PC-3 (cell line): ENCODE results near the gene BOLA1. TPM values are rescaled to one million over a fixed set of nuclear protein-coding genes. Genes with fewer than 3 reads are reported as not detected.

Source experiments
- ATAC-seq: fragments of 200-7000 bp; cut with Tn5 transposase; 2 replicates; pipeline ENCODE4 v1.9.1; 2020; ENCODE audit warnings: mild to moderate bottlenecking, moderate library complexity
- BruUV-seq: library from RNA; stranded (reverse); fragments of 400-500 nt; replicated peaks from 2 replicates; lab custom pipeline; 2021; lab: Mats Ljungman, UMichigan
- CTCF ChIA-PET: fragments of 300-600 bp; sonication (Branson Sonifier 250); formaldehyde crosslinking; loops from one replicate; lab custom pipeline; 2022; ENCODE audit warnings: antibody characterized with exemption; lab: Charles Lee
- POLR2A ChIA-PET: fragments of 300-600 bp; sonication (Branson Sonifier 250); formaldehyde crosslinking; loops from one replicate; lab custom pipeline; 2022; ENCODE audit warnings: antibody characterized with exemption; ENCODE audit not compliant: unreplicated experiment; lab: Charles Lee
- DNase-seq: peaks from one replicate; pipeline ENCODE4 v3.0.0-alpha.2; 2015
- H2AFZ ChIP-seq: fragments of 300-600 bp; sonication (generic); 2 replicates; pipeline ENCODE4 v1.6.0; 2016; ENCODE audit warnings: antibody characterized with exemption, low read length
- H3F3A ChIP-seq: fragments of 300-600 bp; sonication (generic); one replicate; pipeline ENCODE4 v1.6.0; 2017; ENCODE audit warnings: antibody characterized with exemption, low read length, control low read depth, mild to moderate bottlenecking; ENCODE audit not compliant: unreplicated experiment
- H3K27ac ChIP-seq: fragments of 300-600 bp; sonication (generic); 2 replicates; pipeline ENCODE4 v1.5.1; 2016; ENCODE audit warnings: mild to moderate bottlenecking, low read length
- H3K27me3 ChIP-seq: fragments of 300-600 bp; sonication (generic); 2 replicates; pipeline ENCODE4 v1.6.1; 2016; ENCODE audit warnings: low read length, mixed read lengths
- H3K36me3 ChIP-seq: fragments of 300-600 bp; sonication (generic); 2 replicates; pipeline ENCODE4 v1.6.1; 2016; ENCODE audit warnings: low read depth, mixed run types, low read length, mixed read lengths
- H3K4me1 ChIP-seq: fragments of 300-600 bp; sonication (generic); 2 replicates; pipeline ENCODE4 v1.5.1; 2016; ENCODE audit warnings: low read length; ENCODE audit not compliant: insufficient read depth
- H3K4me2 ChIP-seq: fragments of 300-600 bp; sonication (generic); 2 replicates; pipeline ENCODE4 v1.6.0; 2016; ENCODE audit warnings: low read length
- H3K4me3 ChIP-seq: fragments of 300-600 bp; sonication (generic); 2 replicates; pipeline ENCODE4 v1.5.1; 2016; ENCODE audit warnings: mild to moderate bottlenecking, low read length, mixed read lengths
- H3K79me2 ChIP-seq: fragments of 300-600 bp; sonication (generic); 2 replicates; pipeline ENCODE4 v1.6.1; 2017; ENCODE audit warnings: low read length, mixed read lengths
- H3K9ac ChIP-seq: fragments of 300-600 bp; sonication (generic); 2 replicates; pipeline ENCODE4 v1.6.0; 2016; ENCODE audit warnings: mild to moderate bottlenecking, low read length
- H3K9me2 ChIP-seq: fragments of 300-600 bp; sonication (generic); replicated peaks from 2 replicates; pipeline ENCODE4 v1.6.1; 2016; ENCODE audit warnings: mixed run types, low read length, mixed read lengths
- H3K9me3 ChIP-seq: fragments of 300-600 bp; sonication (generic); 2 replicates; pipeline ENCODE4 v1.6.1; 2016; ENCODE audit warnings: low read length, mixed read lengths
- H4K20me1 ChIP-seq: fragments of 300-600 bp; sonication (generic); 2 replicates; pipeline ENCODE4 v1.6.1; 2016; ENCODE audit warnings: low read length, mixed read lengths
- EZH2 ChIP-seq: fragments of 300-600 bp; sonication (generic); IDR thresholded peaks from one replicate; pipeline ENCODE4 v1.6.1; 2017; ENCODE audit warnings: antibody characterized with exemption, mild to moderate bottlenecking, low read length; ENCODE audit not compliant: unreplicated experiment
- EZH2phosphoT487 ChIP-seq: fragments of 300-600 bp; sonication (generic); IDR thresholded peaks from 2 replicates; pipeline ENCODE4 v1.6.1; 2018; ENCODE audit warnings: mild to moderate bottlenecking, antibody characterized with exemption, low read length, borderline replicate concordance
- intact Hi-C: fragments of 100-400 bp; cut with micrococcal nuclease; formaldehyde crosslinking; loops from 2 replicates; pipeline ENCODE4 v1.9.0; 2023
- total RNA-seq: library from RNA; depleted of rRNA; stranded (reverse); fragments of >200 nt; gene quantifications from 2 replicates; pipeline ENCODE4 v1.2.3, GENCODE V29; 2014
- TF ChIP-seq, protein P1 (sequence below): fragments of 300-600 bp; sonication (generic); conservative IDR thresholded peaks from 2 replicates; pipeline ENCODE4 v1.5.1; 2017; ENCODE audit warnings: antibody characterized with exemption, low read depth, mild to moderate bottlenecking, low read length

BOLA1 gene
- total RNA-seq, 1 experiment from 2014 or later = 27.6 TPM

DNA sequence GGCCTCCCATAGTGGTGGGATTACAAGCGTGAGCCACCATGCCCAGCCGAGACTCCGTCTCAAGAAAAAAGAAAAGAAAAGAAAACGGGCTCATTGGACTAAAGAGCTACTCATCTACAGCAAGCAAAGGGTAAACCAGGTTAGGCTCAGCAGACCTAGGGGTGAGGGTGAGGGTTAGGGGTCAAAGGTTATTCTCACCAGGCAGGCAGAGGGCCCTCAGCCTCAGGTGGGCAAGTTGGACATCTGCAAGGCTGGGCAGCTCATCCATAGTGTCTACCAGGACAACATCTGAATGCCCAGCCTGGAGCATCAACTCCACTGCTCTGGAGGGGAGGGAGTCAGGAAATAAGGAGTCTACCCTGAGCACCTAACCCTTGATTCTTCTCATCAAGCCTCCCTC, 33.8 kb downstream of the BOLA1 start:
- H3K4me1 ChIP-seq = peaks cover 43% of the 10 kb centered on the region
- ATAC-seq (no peak), DNase-seq (no peak)
- POLR2A ChIA-PET = no interaction called here
- no peak overlapping the region for H2AFZ ChIP-seq
- H3K4me2 ChIP-seq = no peak overlapping the region
- no peaks in the 10 kb centered on the region for H3K79me2 ChIP-seq
- no peaks in the 10 kb centered on the region for H3K9me2 ChIP-seq
- BruUV-seq = no TSS peak
- no peaks in the 10 kb centered on the region for H3F3A ChIP-seq
- no peaks in the 10 kb centered on the region for H3K36me3 ChIP-seq
- no peaks in the 10 kb centered on the region for H3K9me3 ChIP-seq
- H4K20me1 ChIP-seq = no peaks in the 10 kb centered on the region
- intact Hi-C loops = no loop called here
- CTCF ChIA-PET = no interaction called here
- TF ChIP-seq, protein P1, sequence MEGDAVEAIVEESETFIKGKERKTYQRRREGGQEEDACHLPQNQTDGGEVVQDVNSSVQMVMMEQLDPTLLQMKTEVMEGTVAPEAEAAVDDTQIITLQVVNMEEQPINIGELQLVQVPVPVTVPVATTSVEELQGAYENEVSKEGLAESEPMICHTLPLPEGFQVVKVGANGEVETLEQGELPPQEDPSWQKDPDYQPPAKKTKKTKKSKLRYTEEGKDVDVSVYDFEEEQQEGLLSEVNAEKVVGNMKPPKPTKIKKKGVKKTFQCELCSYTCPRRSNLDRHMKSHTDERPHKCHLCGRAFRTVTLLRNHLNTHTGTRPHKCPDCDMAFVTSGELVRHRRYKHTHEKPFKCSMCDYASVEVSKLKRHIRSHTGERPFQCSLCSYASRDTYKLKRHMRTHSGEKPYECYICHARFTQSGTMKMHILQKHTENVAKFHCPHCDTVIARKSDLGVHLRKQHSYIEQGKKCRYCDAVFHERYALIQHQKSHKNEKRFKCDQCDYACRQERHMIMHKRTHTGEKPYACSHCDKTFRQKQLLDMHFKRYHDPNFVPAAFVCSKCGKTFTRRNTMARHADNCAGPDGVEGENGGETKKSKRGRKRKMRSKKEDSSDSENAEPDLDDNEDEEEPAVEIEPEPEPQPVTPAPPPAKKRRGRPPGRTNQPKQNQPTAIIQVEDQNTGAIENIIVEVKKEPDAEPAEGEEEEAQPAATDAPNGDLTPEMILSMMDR = no peak
- TF ChIP-seq EZH2phosphoT487 = no peak
- no peak for TF ChIP-seq EZH2
- no peaks in the 10 kb centered on the region for H3K27me3 ChIP-seq
- no peak overlapping the region for H3K4me3 ChIP-seq
- no peak overlapping the region for H3K9ac ChIP-seq
- no peak overlapping the region for H3K27ac ChIP-seq

DNA sequence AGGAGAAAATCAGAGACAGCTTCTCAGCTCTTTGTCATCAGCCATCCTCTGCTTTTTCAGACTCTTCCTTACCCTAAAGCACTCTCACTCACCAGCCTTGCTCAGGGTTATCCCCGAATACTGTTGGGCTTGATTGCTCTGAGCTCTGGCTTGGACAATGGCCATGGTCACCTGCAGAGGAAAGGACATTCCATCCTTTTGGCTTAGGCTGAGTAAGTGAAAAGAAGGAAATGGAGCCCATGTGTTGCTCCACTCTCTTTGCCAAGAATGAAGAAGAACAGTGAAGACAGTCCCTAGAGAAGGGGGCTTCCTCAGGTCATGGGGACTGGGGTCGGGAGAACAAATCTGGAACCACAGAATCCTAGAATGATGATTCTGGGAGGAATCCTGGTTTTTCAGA, 35.0 kb downstream of the BOLA1 start:
- ChIA-PET CTCF (no interaction called here), POLR2A (no interaction called here)

More for the DNA sequence above, 35.0 kb downstream of the BOLA1 start:
- H3K9me2 ChIP-seq = no peaks in the 10 kb centered on the region
- H3K9ac ChIP-seq = no peak overlapping the region
- intact Hi-C loops = no loop called here
- no peak overlapping the region for H3K27ac ChIP-seq
- no peaks in the 10 kb centered on the region for H3K27me3 ChIP-seq
- H3K9me3 ChIP-seq = no peaks in the 10 kb centered on the region
- no TSS peak for BruUV-seq
- no peak for DNase-seq
- TF ChIP-seq, protein P1 = no peak
- TF ChIP-seq EZH2 = no peak
- TF ChIP-seq EZH2phosphoT487 = no peak
- H2AFZ ChIP-seq = no peak overlapping the region
- peaks cover 44% of the 10 kb centered on the region for H3K4me1 ChIP-seq
- no peaks in the 10 kb centered on the region for H3K79me2 ChIP-seq
- H4K20me1 ChIP-seq = no peaks in the 10 kb centered on the region
- no peaks in the 10 kb centered on the region for H3K36me3 ChIP-seq
- H3K4me3 ChIP-seq = no peak overlapping the region
- H3K4me2 ChIP-seq = no peak overlapping the region
- H3F3A ChIP-seq = no peaks in the 10 kb centered on the region
- ATAC-seq = no peak
